ENCODE data around the gene HMCN2. TPM values are rescaled to one million over a fixed set of nuclear protein-coding genes. Genes with fewer than 3 reads are reported as not detected.
A peak's percentile ranks its signal among the peaks of the same experiment; 100 is the strongest.

The HMCN2 gene
- polyA plus RNA-seq, 3 donors from 2014 or later: not detected

DNA sequence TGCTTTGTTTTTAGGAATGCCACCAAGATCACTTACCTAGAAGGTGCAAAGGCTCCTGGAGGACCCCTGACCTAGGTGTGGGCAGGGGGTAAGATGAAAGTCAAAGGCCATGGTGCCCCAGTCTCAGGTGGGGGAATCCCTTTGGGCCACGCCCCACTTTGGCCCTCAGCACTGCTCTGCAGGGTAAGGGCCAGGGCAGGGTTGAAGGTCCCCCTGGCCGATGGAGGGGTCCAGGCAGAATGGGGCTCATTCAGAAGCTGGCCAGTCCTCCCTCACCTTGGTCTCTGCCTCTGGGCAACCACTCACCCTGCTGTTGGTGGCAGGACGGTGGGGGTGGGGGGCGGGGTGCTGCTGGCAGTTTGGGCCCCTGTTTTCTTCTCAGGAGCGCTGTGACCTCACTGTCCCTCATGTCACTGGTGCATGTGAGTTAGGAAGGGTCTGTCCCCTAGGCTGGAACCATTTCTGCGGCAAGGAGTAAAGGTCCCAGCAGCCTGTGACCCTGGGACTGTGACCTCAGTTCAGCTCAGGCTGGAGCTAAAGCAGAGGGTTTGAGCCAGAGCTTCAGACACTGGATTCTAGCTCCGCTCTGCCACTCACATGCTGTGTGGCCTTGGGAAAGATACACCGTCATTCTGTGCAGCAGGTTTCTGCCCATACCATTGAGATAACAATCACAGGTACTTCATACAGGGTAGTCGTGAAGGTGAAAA lies 177.3 kb downstream of the HMCN2 start:
- H3K27ac Mint-ChIP-seq: no peak overlapping the region
- H3K36me3 Mint-ChIP-seq: peaks cover 0 to 13% (median 7%) of the 10 kb centered on the region in 3 donors
- no peak overlapping the region for H3K4me3 Mint-ChIP-seq
- H3K9me3 Mint-ChIP-seq: peaks cover 3 to 23% (median 15%) of the 10 kb centered on the region in 6 donors
- peaks cover 0 to 3% of the 10 kb centered on the region in 2 donors for H3K4me1 Mint-ChIP-seq
- no peak for DNase-seq
- peaks cover 13 to 19% (median 14%) of the 10 kb centered on the region in 3 donors for H3K27me3 Mint-ChIP-seq (ENCODE audit: low read depth in 3 of 3)

DNA sequence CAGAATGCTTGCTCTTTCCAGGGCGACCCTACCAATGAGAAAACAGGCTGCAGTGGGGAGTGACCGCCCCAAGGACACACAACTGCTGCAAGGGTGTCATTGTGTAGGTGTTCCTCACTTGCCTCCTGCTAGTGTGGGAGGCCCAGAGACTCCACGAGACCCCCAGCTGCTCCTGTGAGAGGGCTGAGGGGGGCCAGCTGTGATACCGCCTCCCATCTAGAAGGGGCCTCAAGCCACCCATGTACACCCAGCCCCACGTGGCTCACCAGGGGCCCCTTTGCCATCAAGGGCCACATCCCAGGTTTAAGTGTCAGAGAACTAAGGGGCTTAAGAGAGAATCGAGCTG lies 177.9 kb downstream of the HMCN2 start:
- DNase-seq: no peak
- Mint-ChIP-seq H3K4me1 (peaks cover 0 to 3% of the 10 kb centered on the region in 2 donors), H3K9me3 (peaks cover 3 to 23% (median 15%) of the 10 kb centered on the region in 6 donors), H3K36me3 (peaks cover 0 to 13% (median 7%) of the 10 kb centered on the region in 3 donors), H3K27ac (no peak overlapping the region), H3K4me3 (peak overlapping the region in 3 of 5 donors; percentile 30 to 46 (median 38)), H3K27me3 (ENCODE audit: low read depth in 3 of 3) (peaks cover 12 to 19% (median 18%) of the 10 kb centered on the region in 3 donors)

DNA sequence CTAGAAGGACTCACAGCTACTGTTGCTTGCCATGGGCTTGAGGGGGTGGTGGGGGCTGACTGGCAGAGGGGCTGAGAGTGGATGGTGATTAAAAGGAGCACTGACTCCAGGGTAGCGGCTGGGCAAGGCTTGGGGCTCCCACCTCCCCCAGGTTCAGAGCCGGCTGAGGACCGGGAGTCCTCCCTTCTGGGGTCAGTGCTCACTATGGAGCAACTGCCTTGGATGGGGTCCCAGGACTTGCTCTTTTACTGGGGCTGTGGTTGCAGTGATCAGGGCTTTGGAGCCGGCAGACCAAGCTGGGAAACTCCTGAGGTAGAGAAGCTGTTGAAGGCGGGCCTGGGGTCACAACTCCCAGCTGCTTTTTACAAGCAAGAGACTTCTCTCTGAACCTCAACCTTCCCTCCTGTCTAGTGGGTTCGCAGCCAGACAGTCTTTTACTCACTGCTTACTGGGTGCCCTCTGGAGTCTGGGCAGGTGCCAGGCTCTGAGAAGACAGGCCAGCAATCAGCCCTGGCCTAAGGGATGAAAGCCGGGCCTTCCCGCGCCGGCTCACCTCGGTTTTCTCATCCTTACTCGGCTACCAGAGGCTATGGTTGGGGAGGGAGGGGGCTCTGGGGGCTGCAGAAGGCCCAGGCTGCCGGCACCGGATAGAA lies 178.4 kb downstream of the HMCN2 start:
- peaks cover 3 to 23% (median 15%) of the 10 kb centered on the region in 6 donors for H3K9me3 Mint-ChIP-seq
- H3K27me3 Mint-ChIP-seq (ENCODE audit: low read depth in 3 of 3): peaks cover 12 to 19% (median 19%) of the 10 kb centered on the region in 3 donors
- H3K36me3 Mint-ChIP-seq: peaks cover 0 to 13% (median 7%) of the 10 kb centered on the region in 3 donors
- H3K27ac Mint-ChIP-seq: no peak overlapping the region
- H3K4me1 Mint-ChIP-seq: peaks cover 0 to 3% of the 10 kb centered on the region in 2 donors
- no peak for DNase-seq
- peak overlapping the region in 3 of 5 donors; percentile 30 to 46 (median 38) for H3K4me3 Mint-ChIP-seq

DNA sequence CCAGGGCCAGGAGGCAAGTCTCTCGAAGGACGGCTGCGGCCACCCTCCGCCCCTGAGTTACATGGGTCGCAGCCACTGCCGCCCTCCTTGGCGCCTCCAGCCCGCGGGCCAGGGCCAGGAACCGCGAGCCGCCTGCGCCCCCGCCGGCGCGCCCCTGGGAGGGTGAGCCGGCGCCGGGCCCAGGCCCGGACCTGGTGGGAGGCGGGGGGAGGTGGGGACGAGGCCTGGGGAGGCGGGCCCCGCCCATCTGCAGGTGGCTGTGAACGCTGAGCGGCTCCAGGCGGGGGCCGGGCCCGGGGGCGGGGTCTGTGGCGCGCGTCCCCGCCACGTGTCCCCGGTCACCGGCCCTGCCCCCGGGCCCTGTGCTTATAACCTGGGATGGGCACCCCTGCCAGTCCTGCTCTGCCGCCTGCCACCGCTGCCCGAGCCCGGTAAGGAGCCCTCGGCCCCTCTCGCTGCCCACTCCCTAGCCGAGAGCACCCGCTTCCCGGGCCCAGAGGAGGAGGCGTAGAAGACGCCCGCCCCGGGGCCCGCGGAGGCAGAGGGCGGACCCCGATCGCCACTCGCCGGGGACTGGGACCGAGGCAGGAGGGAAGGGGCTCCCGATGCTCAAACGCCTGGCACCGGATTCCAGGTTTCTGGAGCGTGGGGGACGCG lies 179.1 kb downstream of the HMCN2 start, which contains the start of gene ASS1:
Gene ASS1, plus strand, starts transcription at position 397 of the 657 bp plus-strand sequence. CDS start 7,268 bp downstream, outside the sequence.
- peaks cover 12 to 19% (median 14%) of the 10 kb centered on the region in 3 donors for H3K27me3 Mint-ChIP-seq (ENCODE audit: low read depth in 3 of 3)
- H3K9me3 Mint-ChIP-seq: peaks cover 1 to 19% (median 13%) of the 10 kb centered on the region in 6 donors
- H3K4me1 Mint-ChIP-seq: peaks cover 0 to 3% of the 10 kb centered on the region in 2 donors
- peak within 1 kb of the TSS in 4 of 5 donors; percentile 33 to 56 (median 44) for H3K4me3 Mint-ChIP-seq
- peaks cover 0 to 13% (median 7%) of the 10 kb centered on the region in 3 donors for H3K36me3 Mint-ChIP-seq
- no peak within 1 kb of the TSS for H3K27ac Mint-ChIP-seq
- DNase-seq: no peak

DNA sequence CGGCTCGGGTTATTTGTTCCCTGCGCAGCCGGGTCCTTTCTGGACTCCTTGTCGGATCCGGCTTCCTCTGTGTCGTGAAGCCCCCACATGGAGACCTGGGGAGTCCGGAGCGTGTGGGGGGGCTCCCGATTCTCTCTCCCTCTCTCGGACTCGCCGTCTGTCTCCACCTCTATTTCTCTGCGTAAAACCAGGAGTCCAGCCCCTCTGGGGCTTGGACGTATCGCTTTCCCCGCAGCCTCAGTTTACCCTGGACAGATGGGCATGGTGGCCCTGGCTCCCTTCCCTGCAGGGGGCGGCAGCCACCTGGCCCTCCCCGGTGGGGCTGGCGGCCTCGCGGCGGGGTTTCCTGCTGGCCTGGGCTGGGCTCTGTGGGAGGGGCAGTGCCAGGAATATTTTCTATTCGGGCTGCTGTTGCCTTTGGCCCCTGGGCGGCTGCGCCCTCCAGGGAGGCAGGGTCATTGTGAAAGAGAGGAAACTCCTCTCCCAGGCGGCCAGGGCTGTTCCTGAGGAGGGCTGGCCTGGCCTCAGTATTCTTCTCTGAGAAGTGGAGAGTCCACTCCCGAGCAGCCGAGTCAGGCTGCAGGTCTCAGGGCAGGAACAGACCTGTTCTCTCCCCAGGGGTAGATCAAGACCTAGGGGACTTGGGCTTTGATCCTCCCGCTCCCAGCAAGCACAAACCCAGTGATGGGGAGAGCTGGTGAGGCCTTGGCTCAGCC lies 179.9 kb downstream of the HMCN2 start:
- Mint-ChIP-seq H3K4me3 (peak overlapping the region in 3 of 5 donors; percentile 33 to 56 (median 41)), H3K27me3 (ENCODE audit: low read depth in 3 of 3) (peaks cover 12 to 19% (median 12%) of the 10 kb centered on the region in 3 donors), H3K27ac (no peak overlapping the region), H3K36me3 (peaks cover 0 to 13% (median 7%) of the 10 kb centered on the region in 3 donors), H3K9me3 (peaks cover 0 to 17% (median 10%) of the 10 kb centered on the region in 6 donors), H3K4me1 (peaks cover 0 to 3% of the 10 kb centered on the region in 2 donors)
- no peak for DNase-seq

DNA sequence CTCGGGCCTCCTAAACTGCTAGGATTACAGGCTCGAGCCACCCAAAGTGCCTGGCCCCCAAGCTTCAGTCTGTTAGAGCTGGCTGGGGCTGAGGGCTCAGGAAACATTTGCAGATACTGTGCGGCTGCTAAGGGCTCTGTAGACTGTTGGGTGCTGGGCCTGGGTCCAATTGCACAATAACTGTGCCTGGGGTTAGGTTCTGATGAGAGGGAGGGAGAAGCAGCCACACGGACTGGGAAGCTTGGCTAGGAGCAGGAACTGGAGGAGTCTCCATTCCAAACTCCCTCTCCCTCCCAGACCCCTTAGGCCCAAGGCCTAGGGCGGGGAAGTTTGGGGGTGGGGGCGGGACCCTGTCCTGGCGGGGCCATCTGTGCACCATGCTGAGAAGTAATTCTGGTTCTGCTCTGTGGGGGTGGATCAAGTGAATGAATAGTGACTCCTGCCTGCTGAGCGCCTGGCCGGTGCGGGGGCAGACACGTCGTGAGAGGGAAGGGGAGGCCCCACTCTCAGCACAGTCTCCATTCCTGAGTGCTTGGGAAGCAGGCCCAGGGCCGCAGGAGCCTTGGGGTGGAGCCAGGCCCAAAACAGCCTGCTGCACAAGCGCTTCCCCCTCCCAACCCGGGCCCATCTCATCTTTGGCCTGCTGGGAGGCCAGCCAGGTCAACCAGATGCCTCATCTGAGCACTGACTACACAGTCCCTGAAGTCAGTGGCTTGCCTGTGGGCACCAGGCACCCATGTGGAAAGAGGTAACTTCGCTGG lies 180.7 kb downstream of the HMCN2 start:
- no peak overlapping the region for H3K27ac Mint-ChIP-seq

DNA sequence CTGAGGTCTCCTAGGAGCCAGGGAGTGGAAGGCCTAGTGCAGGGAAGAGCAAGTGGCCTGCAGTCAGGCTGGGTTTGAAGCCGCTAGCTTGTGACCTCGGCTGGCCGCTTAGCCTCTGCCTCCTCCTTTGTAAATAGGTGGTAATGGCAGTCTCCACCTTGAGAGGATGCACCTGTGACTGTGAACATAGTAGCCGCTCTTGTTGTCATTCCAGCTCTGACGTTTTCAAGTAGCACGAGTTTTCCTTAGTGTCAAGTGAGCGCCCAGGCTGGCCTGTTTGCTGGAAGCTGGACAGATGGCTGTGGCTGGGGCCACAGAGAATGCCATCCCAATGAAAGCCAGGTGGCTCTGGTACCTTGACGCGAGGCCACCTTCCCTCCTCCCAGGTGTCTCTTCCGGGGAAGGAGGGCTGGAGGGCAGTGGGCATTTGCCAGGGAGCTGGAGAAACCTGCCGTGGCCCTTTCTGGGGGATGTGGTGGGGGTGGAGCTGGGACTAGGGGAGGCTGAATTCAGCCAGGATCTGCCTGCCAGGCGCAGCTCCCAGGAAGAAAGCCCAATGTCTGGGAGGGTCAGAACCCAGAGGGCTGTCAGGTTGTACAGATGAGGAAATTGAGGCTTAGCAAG lies 181.7 kb downstream of the HMCN2 start:
- Mint-ChIP-seq H3K27me3 (ENCODE audit: low read depth in 3 of 3) (peaks cover 8 to 18% (median 12%) of the 10 kb centered on the region in 3 donors), H3K4me3 (no peak overlapping the region), H3K9me3 (peaks cover 0 to under 1% (median 0%) of the 10 kb centered on the region in 6 donors), H3K27ac (no peak overlapping the region), H3K4me1 (peaks cover 0 to 3% of the 10 kb centered on the region in 2 donors), H3K36me3 (no peaks in the 10 kb centered on the region)
- DNase-seq: no peak

More for the DNA sequence above, 180.7 kb downstream of the HMCN2 start:
- H3K36me3 Mint-ChIP-seq: peaks cover 0 to 9% (median 5%) of the 10 kb centered on the region in 3 donors
- H3K4me1 Mint-ChIP-seq: peaks cover 0 to 3% of the 10 kb centered on the region in 2 donors
- H3K27me3 Mint-ChIP-seq (ENCODE audit: low read depth in 3 of 3): peaks cover 11 to 18% (median 12%) of the 10 kb centered on the region in 3 donors
- peak overlapping the region; percentile 11 to 56 (median 40) for H3K4me3 Mint-ChIP-seq
- peaks cover 0 to 11% (median 8%) of the 10 kb centered on the region in 6 donors for H3K9me3 Mint-ChIP-seq
- no peak for DNase-seq

DNA sequence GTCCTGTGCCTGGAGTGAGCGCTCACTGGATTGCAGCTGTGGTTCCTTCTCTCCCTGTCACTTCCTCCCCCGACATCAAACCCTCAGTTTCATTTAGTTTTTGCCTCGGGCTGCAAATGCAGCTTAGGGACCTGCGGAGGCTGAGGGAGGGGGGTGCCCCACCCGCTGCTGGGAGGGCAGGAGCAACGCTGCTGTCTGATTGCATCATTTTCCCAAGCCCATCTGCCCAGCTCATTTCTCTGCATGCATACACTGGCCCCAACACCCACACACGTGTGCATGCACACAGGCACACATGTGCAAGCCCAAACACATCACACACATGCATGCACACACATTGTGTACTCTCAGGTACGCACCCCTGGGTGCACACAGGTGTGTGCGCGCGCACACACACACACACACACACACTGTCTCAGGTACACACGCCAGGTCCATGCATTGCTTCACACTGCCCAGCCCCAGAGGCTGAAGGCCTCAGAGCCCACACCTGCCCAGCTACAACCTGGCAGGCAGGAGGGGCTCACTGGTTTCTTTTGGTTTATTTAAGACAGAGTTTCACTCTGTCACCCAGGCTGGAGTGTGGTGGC lies 182.6 kb downstream of the HMCN2 start:
- Mint-ChIP-seq H3K9me3 (no peaks in the 10 kb centered on the region), H3K27ac (no peak overlapping the region), H3K36me3 (no peaks in the 10 kb centered on the region), H3K4me3 (peak overlapping the region in 1 of 5 donors; percentile 18), H3K27me3 (ENCODE audit: low read depth in 3 of 3) (peaks cover 11 to 19% (median 12%) of the 10 kb centered on the region in 3 donors), H3K4me1 (peaks cover 0 to 3% of the 10 kb centered on the region in 2 donors)
- DNase-seq: no peak

DNA sequence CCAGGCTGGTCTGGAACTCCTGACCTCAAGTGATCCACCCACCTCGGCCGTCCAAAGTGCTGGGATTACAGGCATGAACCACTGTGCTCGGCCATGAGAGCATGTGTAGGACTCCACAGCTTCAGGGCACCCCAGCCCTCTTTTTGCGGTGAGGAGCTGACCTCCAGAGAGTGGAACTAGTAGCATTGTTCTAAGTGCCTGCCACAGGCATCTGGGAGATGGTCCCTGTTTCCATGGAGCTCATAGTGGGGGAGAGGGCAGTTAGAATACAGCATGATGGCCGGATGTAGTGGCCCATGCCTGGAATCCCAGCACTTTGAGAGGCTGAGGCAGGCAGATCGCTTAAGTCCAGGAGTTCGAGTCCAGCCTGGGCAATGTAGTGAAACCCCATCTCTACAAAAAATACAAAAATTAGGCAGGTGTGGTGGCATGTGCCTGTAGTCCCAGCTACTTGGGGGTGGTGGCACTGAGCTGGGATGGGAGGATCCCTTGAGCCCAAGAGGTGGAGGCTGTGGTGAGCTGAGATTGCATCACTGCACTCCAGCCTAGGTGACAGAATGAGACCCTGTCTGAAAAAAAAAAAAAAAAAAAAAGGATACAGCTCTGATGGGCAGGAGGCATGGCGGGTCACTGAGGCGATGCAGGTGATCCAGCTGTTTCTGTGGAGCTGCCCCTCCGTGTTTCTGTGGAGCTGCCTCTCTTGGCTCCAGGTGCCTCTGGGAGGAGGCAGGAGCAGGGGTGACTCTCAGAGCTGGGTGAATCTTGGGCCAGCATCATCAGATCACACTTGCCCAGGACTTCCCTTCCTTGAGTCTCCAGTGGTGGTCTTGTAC lies 183.4 kb downstream of the HMCN2 start:
- no peaks in the 10 kb centered on the region for H3K36me3 Mint-ChIP-seq
- H3K27ac Mint-ChIP-seq: no peak overlapping the region
- H3K27me3 Mint-ChIP-seq (ENCODE audit: low read depth in 3 of 3): peaks cover 7 to 13% (median 10%) of the 10 kb centered on the region in 3 donors
- no peak overlapping the region for H3K4me3 Mint-ChIP-seq
- no peaks in the 10 kb centered on the region for H3K9me3 Mint-ChIP-seq
- H3K4me1 Mint-ChIP-seq: peaks cover 0 to 3% of the 10 kb centered on the region in 2 donors
- DNase-seq: no peak

DNA sequence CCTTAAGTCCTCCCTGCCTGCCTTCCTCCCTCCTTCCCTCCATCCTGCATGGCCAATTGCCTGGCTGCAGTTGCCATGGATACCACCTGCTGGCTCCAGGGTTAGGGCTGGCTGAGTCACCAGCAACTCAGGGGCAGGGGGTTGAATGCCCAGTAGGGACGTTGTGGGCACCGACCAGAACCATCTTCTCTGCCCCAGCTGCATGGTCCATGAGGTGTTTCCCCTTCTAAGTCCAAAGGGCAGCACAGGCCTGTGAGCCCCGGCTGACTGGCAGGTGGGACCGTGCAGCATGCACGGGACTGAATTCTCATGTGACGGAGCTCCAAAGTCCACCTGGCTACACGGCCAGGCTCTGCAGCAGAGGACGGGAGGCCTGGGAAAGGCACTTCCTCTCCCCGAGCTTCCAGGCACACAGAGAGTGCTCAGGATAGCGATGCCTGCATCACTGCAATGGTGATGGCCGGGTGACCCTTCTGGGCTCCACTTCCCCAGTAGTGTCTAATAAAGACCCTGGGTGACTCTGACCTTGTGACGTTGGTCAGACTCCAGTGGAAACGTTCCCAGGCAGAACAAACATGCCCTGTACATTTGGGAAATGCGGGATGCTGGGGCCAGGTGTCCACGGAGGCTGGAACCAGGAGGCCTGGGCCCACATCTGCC lies 184.9 kb downstream of the HMCN2 start:
- no peak for DNase-seq
- Mint-ChIP-seq H3K27ac (no peak overlapping the region), H3K27me3 (ENCODE audit: low read depth in 3 of 3) (peaks cover 7 to 12% (median 10%) of the 10 kb centered on the region in 3 donors), H3K4me3 (no peak overlapping the region), H3K9me3 (no peaks in the 10 kb centered on the region), H3K36me3 (no peaks in the 10 kb centered on the region), H3K4me1 (peaks cover 0 to 3% of the 10 kb centered on the region in 2 donors)

DNA sequence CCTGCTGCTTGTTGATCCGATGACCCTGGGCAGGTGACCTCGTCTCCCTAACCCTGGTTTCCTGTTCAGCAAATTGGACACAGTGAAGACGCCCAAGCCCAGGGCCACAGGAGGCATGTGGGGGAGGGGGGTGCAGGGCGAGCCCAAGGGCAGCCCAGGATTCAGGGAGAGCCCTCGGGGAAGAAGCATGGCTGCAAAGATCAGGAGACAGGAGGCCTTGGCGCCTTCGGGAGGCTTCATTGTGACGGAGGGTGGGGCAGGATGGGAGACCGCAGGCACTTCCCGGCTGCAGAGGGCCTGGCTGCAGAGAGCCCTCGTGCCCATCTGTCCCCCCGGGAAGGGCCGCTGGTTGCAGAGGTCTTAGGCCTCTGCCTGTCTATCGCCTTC lies 185.4 kb downstream of the HMCN2 start:
- no peak overlapping the region for H3K27ac Mint-ChIP-seq
- peaks cover 0 to 1% of the 10 kb centered on the region in 2 donors for H3K4me1 Mint-ChIP-seq
- peaks cover 3 to 12% (median 6%) of the 10 kb centered on the region in 3 donors for H3K27me3 Mint-ChIP-seq (ENCODE audit: low read depth in 3 of 3)
- no peak overlapping the region for H3K4me3 Mint-ChIP-seq
- DNase-seq: no peak
- H3K36me3 Mint-ChIP-seq: no peaks in the 10 kb centered on the region
- H3K9me3 Mint-ChIP-seq: no peaks in the 10 kb centered on the region

Data from immature natural killer cell (primary cell).